ENCODE measurements around the gene DGUOK. TPM values are rescaled to one million over a fixed set of nuclear protein-coding genes. Genes with fewer than 3 reads are reported as not detected.
A peak's percentile ranks its signal among the peaks of the same experiment; 100 is the strongest.

The DGUOK gene
- total RNA-seq, 1 donor from 2014 or later: 47.8 TPM

DNA sequence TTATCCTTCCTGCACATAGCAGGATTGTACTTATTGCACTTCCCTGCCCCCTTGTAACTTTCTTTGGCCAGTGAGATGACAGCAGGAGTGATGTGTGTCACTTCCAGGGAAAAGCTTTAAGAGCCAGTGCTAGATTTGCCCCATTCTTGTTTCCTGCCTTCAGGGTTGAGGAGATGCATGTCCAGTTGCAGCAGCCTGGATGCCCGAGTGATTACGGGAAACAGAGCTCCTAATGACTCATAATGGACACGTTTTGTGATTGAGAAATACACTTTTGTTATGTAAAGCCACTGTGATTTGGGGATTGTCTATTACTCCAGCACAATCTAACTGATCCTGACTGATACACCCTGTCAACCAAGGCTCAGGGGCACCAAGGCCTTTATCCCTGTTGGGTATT, 53.0 kb downstream of the DGUOK start:
- peak in 1 of 2 donors; percentile 63 for DNase-seq (ENCODE audit: low read depth in 2 of 2)

- DNase-seq (ENCODE audit: low read depth in 2 of 2): no peak
Measured at GRCh38 chr2:73980566-73980965, 53.9 kb downstream of the DGUOK start.

DNA sequence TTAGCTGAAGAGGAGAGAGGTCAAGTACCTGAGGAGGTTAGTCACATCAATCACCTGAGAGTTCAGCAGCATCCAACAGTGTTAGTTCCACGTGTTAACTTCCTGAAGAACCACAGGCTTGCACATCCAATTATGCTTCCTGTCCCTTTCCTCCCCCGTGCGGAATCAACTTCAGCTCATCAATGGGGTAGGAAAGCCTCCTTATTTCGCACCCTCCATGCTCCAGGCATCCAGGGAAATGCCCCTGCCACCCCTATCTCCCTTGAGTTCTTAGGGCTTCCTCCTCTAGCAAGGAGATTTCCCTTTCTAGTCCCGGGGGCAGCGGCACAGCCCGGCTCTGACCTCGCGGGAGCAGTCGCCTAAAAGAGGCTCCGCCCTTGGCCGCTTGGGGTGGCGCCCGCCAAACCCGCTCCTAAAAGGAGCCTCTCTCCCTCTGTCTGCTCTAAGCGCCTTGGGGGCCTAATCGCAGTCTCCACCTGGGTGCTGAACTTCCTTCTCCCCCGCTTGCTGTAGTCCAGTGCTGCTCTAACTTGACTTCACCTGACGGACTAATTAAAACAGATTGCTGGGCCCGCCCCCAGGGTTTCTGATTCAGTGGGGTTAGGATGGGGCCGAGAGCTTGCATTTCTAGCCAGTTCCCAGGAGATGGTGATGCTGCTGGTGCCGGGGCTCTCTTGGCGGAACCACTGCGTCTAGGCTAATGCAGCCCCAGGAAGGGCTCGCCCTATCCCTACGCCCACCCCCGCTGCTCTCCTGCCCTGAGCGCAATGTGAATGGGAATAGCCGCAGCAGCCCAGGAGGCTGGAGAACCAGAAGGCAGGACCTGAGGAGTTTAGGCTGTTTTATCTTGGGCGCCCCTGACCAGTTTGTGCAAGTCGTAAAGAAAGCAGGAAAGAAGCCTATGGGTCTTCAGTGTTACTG, 54.7 kb downstream of the DGUOK start:
- no peak for DNase-seq (ENCODE audit: low read depth in 2 of 2)

DNA sequence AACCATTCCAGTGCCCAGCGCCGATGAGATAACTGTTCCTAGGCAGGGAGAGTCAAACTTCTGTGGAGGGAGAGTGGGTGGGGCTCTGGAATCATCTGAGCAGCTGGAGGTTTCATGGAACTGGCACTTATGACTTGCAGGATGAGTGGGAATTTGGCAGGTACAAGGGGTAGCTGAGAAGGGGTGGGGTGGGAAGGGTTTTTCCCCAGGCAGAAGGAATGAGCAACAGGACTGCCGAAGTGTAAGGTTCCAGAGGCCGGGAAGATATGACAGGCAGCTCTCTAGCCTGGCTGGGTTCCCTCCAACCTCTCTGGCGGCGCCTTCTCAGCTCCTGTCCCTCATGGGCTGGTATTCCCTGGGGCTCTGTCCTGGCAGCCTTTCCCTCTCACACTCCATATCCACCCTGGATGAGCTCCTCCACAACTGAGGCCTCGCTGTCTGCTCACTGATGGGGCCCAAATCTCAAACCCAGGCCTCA, 55.5 kb downstream of the DGUOK start:
- DNase-seq (ENCODE audit: low read depth in 2 of 2): no peak

GRCh38 chr2:73983322-73984202, 56.9 kb downstream of the DGUOK start:
- DNase-seq (ENCODE audit: low read depth in 2 of 2): no peak

GRCh38 chr2:73984203-73984921, 57.7 kb downstream of the DGUOK start, which contains the start of gene TET3:
Gene TET3 (plus strand): TSS chr2:73984910. CDS start chr2:73986404, 1,494 bp downstream.
- peak in 1 of 2 donors; percentile 58 for DNase-seq (ENCODE audit: low read depth in 2 of 2)

- no peak for DNase-seq (ENCODE audit: low read depth in 2 of 2)
Measured at GRCh38 chr2:73984922-73985307, 58.2 kb downstream of the DGUOK start.

DNA sequence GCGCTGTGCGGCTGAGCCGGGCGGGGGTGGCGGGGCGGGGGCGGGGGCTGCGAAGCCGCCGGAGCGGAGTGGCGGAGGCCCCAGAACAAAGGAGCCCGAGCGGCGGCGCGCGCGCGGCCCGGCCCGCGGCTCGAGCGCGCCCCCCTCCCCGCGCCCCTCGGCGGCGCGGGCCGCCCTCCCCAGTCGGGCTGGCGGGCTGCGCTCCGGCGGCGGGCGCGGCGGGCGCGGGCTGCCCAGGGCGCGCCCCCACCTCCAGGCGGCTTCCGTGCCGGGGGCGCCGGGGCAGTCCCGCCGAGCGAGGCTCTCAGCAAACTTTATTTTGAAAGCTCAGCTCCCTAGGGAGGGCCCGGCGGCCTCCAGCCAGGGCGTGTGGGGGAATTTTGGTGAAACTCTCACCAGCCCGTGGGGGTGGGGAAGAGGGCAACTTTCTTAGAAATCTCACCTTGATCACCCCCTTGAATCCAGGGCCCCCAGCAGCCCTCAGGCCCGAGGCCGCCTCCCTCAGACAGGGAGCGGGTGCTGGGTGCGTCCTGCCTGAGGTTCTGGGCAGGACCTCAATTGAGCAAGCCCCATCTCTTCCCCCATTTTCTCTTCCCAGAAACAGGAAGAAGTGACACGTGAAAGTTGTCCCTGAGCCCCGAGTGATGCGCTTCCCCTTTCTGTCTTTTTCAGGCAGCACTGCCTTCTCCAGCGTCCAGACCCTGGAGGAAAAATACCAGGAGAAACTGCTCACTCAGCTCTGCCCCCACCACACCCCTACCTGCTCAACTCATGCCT, 58.8 kb downstream of the DGUOK start:
- peak in 1 of 2 donors; percentile 35 for DNase-seq (ENCODE audit: low read depth in 2 of 2)

GRCh38 chr2:73986085-73986681, 59.5 kb downstream of the DGUOK start:
- DNase-seq (ENCODE audit: low read depth in 2 of 2): no peak

- peak in 1 of 2 donors; percentile 50 for DNase-seq (ENCODE audit: low read depth in 2 of 2)
Measured at GRCh38 chr2:73987109-73987947, 60.6 kb downstream of the DGUOK start.

DNA sequence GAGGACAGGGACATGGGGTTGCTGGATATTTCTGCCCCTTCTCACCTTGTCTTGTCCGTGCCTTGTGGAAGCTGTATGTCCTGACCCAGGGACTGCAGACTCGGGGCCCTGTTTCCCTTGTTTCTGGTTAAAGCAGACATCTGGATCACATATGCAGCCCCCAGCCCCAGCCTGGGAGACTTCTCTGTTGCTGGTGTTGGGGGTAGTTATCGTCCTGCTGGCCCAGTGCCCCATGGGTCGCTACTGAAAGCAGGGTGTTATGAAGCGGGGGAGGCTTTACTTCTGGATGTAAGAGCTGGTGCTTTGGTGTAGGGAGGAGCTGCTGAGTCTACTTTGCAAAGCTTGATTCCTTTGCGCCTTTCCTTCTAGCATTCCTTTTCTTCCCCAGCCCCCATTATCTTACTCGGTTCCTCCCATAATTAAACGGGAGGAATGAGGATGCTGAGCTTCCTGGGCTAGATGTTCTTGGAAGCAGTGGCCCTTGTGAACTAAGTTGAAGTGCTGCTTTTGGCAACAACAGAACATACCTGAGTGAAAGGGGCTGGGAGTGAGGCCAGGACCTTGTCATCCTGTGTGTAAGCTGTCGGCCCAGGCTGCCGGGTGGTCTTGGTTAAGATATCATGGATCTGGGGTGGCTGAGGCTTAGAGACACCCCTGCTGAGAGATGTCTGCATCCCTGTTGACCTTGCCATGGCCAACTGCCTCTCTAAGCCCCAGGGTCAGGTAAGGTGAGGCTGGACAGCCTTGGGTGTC, 61.4 kb downstream of the DGUOK start:
- DNase-seq (ENCODE audit: low read depth in 2 of 2): no peak

GRCh38 chr2:73989972-73990371, 63.3 kb downstream of the DGUOK start:
- DNase-seq (ENCODE audit: low read depth in 2 of 2): no peak

GRCh38 chr2:73990531-73990930, 63.9 kb downstream of the DGUOK start:
- no peak for DNase-seq (ENCODE audit: low read depth in 2 of 2)

DNA sequence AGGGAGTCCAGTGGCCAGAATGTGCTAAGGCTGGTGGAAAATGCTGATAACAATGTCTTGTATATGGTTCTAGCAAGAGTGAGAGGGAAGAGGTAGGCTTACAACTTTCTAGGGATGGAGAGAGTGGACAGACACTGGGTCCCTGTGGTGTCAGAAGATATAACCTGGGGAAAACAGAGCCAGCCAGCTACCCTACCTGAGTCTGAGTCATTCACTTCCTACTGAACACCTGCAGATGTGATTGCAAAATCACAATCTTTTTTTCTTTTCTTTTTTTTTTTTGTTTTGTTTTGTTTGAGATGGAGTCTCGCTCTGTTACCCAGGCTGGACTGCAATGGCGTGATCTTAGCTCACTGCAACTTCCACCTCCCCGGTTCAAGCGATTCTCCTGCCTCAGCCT, 65.4 kb downstream of the DGUOK start:
- DNase-seq (ENCODE audit: low read depth in 2 of 2): no peak

DNA sequence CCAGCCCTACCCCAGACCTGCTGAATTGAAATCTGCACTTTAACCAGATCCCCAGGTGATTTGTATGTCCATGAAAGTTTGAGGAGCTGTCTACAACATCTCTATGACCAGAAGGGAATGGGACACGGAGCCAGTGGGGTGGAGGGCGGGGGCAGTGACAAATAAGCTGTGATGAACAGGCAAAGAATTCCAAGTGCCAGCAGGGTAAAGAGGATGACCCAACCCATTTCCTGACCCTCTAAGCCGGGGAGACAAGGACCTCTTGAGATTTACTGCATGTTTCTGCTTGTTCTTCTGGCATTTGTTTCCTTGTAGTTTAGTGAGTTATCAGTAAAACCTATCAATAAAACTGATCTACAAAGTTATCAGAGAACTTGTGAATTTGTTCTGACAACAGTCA, 66.7 kb downstream of the DGUOK start:
- no peak for DNase-seq (ENCODE audit: low read depth in 2 of 2)

DNA sequence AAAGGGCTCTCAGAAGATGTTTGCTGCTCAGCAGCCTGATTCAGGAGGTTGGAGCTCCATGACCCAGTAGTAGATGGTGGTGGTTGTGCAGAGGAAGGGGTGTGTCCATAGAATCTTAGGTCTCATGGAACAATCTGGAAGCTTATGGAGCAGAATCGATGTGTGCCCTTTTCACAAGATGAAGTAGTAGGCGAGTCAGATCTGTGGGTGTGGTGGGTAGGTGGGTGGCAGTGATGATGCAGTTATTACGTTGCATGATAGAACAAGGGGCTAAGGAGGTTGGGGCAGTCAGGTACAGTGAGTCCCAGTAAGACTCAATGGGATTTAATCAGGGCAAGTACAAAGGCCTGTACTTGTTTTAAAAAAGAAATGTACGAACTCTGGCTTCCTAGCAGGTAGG, 67.1 kb downstream of the DGUOK start:
- no peak for DNase-seq (ENCODE audit: low read depth in 2 of 2)

DNA sequence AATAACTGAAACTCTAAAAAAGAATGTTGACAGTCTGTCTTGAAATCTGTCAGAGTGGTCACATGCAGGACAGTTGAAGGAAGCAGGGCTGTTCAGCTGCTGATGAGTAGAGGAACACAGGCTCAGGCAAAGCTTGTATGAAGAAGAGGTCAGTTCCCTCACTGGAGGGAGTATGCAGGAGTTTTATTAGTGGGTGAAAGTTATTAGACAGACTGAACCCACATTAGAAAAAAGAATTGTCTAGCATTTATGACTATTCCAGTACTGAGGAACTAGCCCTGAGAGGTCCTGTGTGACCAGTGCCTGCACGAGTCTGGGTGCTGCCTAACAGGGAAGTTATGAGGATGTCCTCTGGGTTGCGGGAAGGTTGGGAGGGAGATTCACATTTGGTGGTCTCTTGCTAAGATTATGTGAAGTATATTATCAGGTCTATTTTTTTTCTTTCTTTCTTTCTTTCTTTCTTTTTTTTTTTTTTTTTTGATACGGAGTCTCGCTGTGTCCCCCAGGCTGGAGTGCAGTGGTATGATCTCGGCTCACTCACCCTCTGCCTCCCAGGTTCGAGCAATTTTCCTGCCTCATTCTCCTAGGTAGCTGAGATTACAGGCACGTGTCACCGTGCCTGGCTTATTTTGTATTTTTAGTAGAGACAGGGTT, 67.6 kb downstream of the DGUOK start:
- DNase-seq (ENCODE audit: low read depth in 2 of 2): no peak

GRCh38 chr2:73995810-73996209, 69.1 kb downstream of the DGUOK start:
- no peak for DNase-seq (ENCODE audit: low read depth in 2 of 2)
